SK-N-SH treated with all-trans-retinoic acid at 6 μM for 48 hours (cell line): Measurements from ENCODE around the gene MAP3K12.

Source experiments
- CSDC2 ChIP-seq: fragments of 250-450 bp; sonication (Bioruptor Pico); IDR thresholded peaks from 2 replicates; pipeline ENCODE4 v1.5.0; 2020; ENCODE audit warnings: mild to moderate bottlenecking, moderate library complexity
- ISL1 ChIP-seq: fragments of 250-450 bp; sonication (Bioruptor Pico); IDR thresholded peaks from 2 replicates; pipeline ENCODE4 v2.1.2; 2022; ENCODE audit warnings: mild to moderate bottlenecking, moderate library complexity
- RARB ChIP-seq: fragments of 250-450 bp; sonication (Bioruptor Pico); IDR thresholded peaks from 2 replicates; pipeline ENCODE4 v1.8.0; 2021; ENCODE audit warnings: mild to moderate bottlenecking, moderate library complexity
- ZC3H10 ChIP-seq: fragments of 250-450 bp; sonication (Bioruptor Pico); IDR thresholded peaks from 2 replicates; pipeline ENCODE4 v1.5.1; 2021; ENCODE audit warnings: mild to moderate bottlenecking, moderate library complexity
- ZFP3 ChIP-seq: fragments of 250-450 bp; sonication (Bioruptor Pico); IDR thresholded peaks from 2 replicates; pipeline ENCODE4 v1.5.0; 2020; ENCODE audit warnings: mild to moderate bottlenecking, moderate library complexity
- ZFP30 ChIP-seq: fragments of 450-650 bp; formaldehyde crosslinking; IDR thresholded peaks from 2 replicates; pipeline ENCODE4 v1.5.0; 2022; ENCODE audit warnings: mild to moderate bottlenecking, moderate library complexity
- ZNF565 ChIP-seq: fragments of 450-650 bp; formaldehyde crosslinking; conservative IDR thresholded peaks from 2 replicates; pipeline ENCODE4 v1.5.0; 2020; ENCODE audit warnings: low read depth, mild to moderate bottlenecking, moderate library complexity
- TF ChIP-seq, protein P1 (sequence below): fragments of 250-450 bp; sonication (Bioruptor Pico); IDR thresholded peaks from 2 replicates; pipeline ENCODE4 v1.5.0; 2020; ENCODE audit warnings: mild to moderate bottlenecking, moderate library complexity
- TF ChIP-seq, protein P2 (sequence below): fragments of 250-450 bp; sonication (Bioruptor Pico); IDR thresholded peaks from 2 replicates; pipeline ENCODE4 v1.8.0; 2020; ENCODE audit warnings: mild to moderate bottlenecking, moderate library complexity, borderline replicate concordance
- TF ChIP-seq, protein P3 (sequence below): fragments of 250-450 bp; sonication (Bioruptor Pico); IDR thresholded peaks from 2 replicates; pipeline ENCODE4 v1.5.1; 2020; ENCODE audit warnings: low read depth, mild to moderate bottlenecking, moderate library complexity
- TF ChIP-seq, protein P4 (sequence below): fragments of 250-450 bp; sonication (Bioruptor Pico); IDR thresholded peaks from 2 replicates; pipeline ENCODE4 v1.5.1; 2021; ENCODE audit warnings: mild to moderate bottlenecking, moderate library complexity

DNA sequence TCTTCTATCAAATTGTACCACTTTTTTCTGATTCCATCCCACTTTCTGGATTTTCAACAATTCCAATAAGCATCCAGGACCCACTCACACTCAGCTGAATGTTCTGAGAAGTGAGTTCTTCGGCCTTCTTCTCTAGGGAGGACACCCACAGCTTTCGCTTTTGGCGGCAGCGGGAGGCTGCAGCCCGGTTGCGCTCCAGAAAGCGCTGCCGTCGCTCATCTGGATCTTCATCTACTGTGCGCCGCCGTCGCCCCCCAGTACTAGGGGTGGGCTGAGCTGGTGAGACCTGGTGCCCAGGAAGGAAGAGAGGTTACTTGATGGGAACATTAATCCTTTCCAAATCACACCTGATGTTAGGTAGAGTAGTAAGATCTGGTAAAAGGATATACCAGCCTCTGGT, 25.2 kb upstream of the MAP3K12 start:
- TF ChIP-seq, protein P1, sequence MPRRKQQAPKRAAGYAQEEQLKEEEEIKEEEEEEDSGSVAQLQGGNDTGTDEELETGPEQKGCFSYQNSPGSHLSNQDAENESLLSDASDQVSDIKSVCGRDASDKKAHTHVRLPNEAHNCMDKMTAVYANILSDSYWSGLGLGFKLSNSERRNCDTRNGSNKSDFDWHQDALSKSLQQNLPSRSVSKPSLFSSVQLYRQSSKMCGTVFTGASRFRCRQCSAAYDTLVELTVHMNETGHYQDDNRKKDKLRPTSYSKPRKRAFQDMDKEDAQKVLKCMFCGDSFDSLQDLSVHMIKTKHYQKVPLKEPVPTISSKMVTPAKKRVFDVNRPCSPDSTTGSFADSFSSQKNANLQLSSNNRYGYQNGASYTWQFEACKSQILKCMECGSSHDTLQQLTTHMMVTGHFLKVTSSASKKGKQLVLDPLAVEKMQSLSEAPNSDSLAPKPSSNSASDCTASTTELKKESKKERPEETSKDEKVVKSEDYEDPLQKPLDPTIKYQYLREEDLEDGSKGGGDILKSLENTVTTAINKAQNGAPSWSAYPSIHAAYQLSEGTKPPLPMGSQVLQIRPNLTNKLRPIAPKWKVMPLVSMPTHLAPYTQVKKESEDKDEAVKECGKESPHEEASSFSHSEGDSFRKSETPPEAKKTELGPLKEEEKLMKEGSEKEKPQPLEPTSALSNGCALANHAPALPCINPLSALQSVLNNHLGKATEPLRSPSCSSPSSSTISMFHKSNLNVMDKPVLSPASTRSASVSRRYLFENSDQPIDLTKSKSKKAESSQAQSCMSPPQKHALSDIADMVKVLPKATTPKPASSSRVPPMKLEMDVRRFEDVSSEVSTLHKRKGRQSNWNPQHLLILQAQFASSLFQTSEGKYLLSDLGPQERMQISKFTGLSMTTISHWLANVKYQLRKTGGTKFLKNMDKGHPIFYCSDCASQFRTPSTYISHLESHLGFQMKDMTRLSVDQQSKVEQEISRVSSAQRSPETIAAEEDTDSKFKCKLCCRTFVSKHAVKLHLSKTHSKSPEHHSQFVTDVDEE (CRISPR knock-in tag): no peak
- TF ChIP-seq, protein P2, sequence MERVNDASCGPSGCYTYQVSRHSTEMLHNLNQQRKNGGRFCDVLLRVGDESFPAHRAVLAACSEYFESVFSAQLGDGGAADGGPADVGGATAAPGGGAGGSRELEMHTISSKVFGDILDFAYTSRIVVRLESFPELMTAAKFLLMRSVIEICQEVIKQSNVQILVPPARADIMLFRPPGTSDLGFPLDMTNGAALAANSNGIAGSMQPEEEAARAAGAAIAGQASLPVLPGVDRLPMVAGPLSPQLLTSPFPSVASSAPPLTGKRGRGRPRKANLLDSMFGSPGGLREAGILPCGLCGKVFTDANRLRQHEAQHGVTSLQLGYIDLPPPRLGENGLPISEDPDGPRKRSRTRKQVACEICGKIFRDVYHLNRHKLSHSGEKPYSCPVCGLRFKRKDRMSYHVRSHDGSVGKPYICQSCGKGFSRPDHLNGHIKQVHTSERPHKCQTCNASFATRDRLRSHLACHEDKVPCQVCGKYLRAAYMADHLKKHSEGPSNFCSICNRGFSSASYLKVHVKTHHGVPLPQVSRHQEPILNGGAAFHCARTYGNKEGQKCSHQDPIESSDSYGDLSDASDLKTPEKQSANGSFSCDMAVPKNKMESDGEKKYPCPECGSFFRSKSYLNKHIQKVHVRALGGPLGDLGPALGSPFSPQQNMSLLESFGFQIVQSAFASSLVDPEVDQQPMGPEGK (CRISPR knock-in tag): no peak
- no peak for TF ChIP-seq ZC3H10 (CRISPR knock-in tag)
- TF ChIP-seq, protein P3, sequence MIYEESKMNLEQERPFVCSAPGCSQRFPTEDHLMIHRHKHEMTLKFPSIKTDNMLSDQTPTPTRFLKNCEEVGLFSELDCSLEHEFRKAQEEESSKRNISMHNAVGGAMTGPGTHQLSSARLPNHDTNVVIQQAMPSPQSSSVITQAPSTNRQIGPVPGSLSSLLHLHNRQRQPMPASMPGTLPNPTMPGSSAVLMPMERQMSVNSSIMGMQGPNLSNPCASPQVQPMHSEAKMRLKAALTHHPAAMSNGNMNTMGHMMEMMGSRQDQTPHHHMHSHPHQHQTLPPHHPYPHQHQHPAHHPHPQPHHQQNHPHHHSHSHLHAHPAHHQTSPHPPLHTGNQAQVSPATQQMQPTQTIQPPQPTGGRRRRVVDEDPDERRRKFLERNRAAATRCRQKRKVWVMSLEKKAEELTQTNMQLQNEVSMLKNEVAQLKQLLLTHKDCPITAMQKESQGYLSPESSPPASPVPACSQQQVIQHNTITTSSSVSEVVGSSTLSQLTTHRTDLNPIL (CRISPR knock-in tag): no peak
- no peak for TF ChIP-seq ZFP3 (CRISPR knock-in tag)
- TF ChIP-seq, protein P4, sequence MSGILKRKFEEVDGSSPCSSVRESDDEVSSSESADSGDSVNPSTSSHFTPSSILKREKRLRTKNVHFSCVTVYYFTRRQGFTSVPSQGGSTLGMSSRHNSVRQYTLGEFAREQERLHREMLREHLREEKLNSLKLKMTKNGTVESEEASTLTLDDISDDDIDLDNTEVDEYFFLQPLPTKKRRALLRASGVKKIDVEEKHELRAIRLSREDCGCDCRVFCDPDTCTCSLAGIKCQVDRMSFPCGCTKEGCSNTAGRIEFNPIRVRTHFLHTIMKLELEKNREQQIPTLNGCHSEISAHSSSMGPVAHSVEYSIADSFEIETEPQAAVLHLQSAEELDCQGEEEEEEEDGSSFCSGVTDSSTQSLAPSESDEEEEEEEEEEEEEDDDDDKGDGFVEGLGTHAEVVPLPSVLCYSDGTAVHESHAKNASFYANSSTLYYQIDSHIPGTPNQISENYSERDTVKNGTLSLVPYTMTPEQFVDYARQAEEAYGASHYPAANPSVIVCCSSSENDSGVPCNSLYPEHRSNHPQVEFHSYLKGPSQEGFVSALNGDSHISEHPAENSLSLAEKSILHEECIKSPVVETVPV: no peak
- no peak for TF ChIP-seq RARB (CRISPR knock-in tag)
- TF ChIP-seq CSDC2 (CRISPR knock-in tag): no peak
- TF ChIP-seq ZNF565 (CRISPR knock-in tag): no peak
- no peak for TF ChIP-seq ISL1
- TF ChIP-seq ZFP30 (CRISPR knock-in tag): no peak
